DMS 273 (cell line): Measurements from ENCODE around the gene DLX5.
"Not testable (repeated sequence)": the region's sequence is repeated elsewhere in the genome, so short reads cannot be mapped to it uniquely, and the experiment has no call there.

Experiments
- DNase-seq: peaks from one replicate; lab custom pipeline; 2025; ENCODE audit not compliant: unreplicated experiment; lab: John Stamatoyannopoulos, UW

The DLX5 gene

GRCh38 chr7:97024209-97025129, at the start of gene DLX5:
DLX5 (minus strand) TSS chr7:97024831; CDS start chr7:97024623, 208 bp downstream.
- DNase-seq: peak; percentile 88

DNA sequence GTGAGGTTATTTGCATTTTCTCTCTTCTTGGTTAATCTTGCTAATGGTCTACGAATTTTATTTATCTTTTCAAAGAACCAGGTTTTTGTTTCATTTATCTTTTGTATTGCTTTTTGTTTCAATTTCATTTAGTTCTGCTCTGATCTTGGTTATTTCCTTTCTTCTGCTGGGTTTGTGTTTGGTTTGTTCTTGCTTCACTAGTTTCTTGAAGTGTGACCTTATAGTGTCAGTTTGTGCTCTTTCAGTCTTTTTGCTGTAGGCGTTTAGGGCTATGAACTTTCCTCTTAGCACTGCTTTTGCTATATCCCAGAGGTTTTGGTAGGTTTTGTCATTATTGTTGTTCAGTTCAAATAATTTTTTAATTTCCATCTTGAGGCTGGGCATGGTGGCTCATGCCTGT, 47.4 kb upstream of the DLX5 start:
- DNase-seq: not testable (repeated sequence)

- peak; percentile 89 for DNase-seq
Measured at GRCh38 chr7:97064972-97065587, 40.4 kb upstream of the DLX5 start.

DNA sequence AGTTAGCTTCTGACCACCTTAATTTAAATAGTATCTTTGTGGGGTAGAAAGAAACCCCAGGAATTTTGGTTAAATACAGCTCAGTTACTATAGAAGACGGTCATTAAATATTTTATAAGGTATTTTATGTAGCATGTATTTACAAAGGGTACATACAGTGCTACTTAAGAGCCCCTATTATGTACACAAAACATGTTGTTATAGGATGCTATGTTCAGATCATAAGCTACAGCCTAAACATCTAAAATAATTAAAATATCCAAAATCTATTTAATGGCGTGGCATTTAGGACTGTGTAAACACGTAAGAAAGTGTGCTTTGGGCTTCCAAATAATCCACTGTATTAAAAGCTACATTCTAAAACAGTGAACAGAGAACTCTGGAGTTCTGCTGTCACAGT, 39.4 kb upstream of the DLX5 start:
- DNase-seq: no peak

- no peak for DNase-seq
Measured at GRCh38 chr7:97043281-97043680, 18.6 kb upstream of the DLX5 start.

- no peak for DNase-seq
Measured at GRCh38 chr7:97039374-97040065, 14.9 kb upstream of the DLX5 start.

DNA sequence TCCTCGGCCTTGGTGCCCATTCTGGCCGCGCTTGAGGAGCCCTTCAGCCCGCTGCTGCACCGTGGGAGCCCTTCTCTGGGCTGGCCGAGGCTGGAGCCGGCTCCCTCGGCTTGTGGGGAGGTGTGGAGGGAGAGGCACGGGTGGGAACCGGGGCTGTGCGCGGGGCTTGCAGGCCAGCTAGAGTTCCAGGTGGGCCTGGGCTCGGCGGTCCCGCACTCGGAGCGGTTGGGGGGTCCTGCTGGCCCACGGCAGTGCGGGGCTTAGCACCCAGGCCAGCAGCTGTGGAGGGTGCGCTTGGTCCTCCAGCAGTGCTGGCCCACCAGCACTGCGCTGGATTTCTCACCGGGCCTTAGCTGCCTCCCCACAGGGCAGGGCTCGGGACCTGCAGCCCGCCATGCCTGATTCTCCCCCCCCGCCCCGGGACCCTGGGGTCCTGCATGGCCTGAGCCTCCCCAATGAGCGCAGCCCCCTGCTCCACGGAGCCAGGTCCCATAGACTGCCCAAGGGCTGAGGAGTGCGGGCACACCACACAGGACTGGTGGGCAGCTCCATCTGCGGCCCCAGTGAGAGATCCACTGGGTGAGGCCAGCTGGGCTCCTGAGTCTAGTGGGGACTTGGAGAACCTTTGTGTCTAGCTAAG, 9.7 kb upstream of the DLX5 start:
- not testable (repeated sequence) for DNase-seq

GRCh38 chr7:97027427-97028234, 3.0 kb upstream of the DLX5 start:
- DNase-seq: peak; percentile 94

DNA sequence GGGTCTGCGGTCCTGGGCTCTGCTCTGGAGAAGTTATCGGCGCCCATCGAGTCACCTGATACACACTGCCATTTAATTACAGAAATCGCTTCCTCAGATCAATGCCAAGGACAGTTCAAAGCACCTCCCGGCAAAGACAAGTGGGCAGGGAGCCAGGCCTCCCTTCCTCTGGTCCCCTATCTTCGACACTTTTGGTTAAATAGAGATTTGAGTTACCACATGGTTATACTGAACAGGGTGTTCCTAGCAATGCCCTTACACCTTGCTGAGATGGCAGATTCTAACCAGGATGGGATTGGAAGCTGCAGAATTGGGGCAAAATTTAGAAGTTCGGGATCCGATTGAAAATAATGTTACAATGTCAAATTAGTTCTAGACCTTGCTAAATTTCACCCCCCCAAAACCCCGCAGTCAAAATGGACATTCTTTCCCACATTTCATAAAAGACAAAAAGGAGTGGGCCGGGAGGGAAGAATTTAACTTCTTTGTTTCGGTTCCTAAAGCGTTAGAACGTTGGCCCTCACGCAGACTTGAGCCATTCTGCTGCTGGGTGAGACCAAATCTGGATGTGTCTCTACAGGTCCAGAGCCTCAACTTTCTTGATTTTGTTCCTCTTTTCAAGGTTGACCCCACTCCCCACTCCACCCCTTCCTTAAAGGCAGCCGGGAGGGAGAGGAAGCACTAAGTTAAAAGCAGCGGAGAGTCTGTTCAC, 2.2 kb upstream of the DLX5 start:
- no peak for DNase-seq

DNA sequence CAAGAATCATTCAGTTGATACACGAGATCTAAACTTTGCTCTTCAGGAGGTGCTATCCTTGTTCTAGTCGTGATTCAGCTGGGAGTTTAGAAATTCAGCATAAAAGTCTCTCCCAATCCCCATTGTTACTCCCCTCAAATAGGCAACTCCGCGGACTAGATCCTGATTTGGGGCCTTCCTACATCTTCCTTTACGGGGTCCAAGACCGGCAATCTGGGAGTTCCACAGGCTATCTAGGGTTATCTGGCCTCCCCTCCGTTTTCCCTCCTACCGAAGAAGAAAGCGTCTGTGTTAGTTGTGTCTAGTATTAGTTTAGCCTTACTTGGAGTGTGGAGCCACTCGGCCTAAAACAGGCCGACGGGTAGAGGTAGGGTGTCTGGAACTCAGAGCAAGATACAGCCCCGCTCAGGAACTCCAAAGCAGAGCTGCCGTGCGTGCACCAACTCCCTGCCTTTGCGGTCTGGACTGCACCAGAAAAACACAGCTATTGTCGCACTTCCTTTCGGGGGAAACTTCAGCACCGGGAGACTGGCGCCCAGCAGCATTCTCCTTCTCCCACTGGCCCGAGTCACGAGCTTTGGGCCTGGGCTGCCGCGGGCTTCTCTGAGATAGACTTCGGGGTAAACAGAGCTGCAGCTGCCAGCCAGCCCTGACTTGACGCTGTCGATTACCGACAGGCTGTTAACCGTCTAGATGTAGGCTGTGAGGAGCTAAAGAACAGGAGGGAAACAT, 1.5 kb upstream of the DLX5 start:
- DNase-seq: no peak

- peak; percentile 43 for DNase-seq
Measured at GRCh38 chr7:97025130-97025499, 484 bp upstream of the DLX5 start.

DNA sequence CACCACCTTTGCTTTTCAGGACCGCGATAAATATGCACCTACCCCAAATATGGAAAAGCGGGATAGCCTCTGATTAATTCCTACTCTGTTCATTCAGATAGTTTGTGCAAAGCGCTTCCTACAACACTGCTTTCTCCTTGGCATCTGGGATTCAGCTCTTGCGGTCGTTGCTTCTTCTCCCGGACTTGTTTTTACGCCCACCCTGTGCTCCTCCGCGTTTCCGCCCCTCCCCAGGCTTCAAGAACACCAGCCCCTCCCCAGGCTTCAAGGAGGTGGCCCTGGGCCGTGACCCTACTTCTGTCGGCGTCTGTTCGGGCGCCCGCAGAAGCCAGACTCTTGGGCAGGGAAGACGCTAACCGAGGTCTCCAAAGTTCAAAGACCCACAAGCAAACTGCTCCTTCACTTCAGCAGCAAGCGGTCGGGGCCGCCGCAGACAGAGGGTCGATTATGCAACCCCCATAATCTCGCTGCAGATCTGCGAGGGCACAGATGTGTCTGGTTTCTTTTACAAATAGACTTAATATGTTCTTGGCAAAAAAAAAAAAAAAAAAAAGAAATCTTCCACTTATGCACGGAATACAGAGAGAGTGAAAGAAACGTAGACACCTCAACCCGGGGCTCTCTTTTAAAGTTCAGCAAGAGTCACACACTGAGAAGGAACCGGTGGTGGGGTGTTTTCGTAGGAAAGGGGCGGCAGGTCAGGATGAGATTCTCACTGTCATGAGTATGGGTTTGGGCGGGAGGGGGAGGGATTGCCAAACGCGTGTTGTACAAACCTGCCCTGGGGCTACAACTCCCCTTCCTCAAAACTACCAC, 1.9 kb downstream of the DLX5 start:
- DNase-seq: peak; percentile 56

DNA sequence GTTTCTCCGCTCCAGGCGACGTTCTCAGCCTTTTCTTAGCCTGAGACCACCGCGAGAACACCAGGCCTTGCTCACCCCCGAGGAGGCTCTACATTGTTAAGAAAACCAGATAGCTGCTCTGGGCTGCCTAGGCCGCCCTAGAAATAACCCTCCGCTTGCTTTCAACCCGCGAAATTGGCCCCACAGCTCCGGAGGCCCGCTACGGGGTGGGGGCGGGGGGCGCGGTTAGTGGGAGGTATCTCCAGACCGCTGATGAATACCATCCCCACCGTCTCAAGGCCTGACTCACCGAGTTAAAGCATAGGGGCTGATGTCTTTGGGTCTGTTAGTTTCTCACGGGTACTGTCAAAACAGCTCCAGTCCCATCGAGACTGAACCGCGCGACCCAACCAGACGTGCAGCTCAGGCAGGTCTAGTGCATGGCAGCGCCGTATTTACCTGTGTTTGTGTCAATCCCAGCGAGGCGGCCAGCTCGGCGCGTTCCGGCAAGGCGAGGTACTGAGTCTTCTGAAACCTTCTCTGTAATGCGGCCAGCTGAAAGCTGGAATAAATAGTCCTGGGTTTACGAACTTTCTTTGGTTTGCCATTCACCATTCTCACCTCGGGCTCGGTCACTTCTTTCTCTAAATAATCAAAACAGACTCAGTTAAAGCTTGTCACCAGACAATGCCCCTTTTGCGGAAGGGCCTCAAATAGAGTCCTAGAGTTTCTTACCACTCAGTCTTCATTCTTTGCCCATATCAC, 2.7 kb downstream of the DLX5 start:
- no peak for DNase-seq

DNA sequence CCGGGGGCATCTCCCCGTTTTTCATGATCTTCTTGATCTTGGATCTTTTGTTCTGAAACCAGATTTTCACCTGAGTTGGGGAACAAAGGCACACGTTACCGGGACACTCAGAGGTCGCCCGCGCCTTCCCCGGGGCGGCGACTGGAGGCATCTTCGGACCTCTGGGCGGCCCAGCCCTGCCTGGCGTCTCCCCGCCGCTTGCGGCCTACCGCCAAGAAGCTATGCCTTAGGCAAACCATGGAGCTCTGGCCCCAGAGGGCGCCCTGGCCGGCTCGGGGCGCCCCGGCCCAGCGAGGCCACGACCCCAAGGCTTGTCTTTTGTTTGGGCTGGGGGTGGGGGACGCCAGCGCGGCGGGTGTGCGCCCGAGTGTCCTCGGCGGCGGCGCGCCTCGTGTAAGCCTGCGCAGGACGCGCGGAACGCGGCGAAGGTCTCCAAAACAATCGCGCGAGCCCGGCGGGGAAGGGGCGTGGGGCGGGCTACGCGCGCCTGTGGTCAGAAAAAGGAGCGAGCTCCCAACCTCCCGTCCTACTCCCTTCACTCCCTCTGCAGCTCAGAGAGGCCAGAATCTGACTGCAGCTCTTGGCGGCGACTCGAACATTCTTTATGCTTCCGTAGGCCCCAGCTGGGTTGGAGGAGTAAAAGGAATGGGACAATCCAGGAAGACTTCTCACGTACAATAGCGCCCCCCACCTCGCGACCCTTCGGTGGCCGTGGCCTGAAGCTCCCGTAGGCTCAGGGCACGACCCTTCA, 3.5 kb downstream of the DLX5 start:
- DNase-seq: no peak

DNA sequence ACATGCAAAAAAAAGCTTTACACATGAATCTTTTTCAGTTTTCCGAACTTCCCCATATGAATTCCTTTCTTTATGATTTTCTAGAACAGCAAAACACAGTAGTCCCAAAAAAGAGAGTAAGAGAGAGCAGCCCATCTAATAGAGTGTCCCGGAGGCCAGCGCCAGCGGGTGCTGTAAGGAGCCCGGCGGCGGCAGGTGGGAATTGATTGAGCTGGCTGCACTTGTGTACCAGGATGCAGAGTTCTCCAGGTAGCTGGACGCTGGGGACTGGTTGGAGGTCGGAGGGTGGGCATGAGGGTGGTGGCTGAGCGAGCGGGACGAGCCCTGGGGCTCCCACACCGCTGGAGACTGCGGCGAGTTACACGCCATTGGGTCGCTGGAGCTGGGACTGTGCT, 4.0 kb downstream of the DLX5 start:
- DNase-seq: no peak

- DNase-seq: peak; percentile 16
Measured at GRCh38 chr7:97019710-97020225, 4.9 kb downstream of the DLX5 start.
